Fibroblast of skin of abdomen (primary cell): ENCODE data around the gene PLAAT2.

ENCODE experiments used
- DNase-seq: peaks from one replicate; pipeline ENCODE4 v3.0.0-alpha.2; 2013

PLAAT2 gene

GRCh38 chr11:63512816-63513215, 50.4 kb downstream of the PLAAT2 start:
- DNase-seq, result no peak

DNA sequence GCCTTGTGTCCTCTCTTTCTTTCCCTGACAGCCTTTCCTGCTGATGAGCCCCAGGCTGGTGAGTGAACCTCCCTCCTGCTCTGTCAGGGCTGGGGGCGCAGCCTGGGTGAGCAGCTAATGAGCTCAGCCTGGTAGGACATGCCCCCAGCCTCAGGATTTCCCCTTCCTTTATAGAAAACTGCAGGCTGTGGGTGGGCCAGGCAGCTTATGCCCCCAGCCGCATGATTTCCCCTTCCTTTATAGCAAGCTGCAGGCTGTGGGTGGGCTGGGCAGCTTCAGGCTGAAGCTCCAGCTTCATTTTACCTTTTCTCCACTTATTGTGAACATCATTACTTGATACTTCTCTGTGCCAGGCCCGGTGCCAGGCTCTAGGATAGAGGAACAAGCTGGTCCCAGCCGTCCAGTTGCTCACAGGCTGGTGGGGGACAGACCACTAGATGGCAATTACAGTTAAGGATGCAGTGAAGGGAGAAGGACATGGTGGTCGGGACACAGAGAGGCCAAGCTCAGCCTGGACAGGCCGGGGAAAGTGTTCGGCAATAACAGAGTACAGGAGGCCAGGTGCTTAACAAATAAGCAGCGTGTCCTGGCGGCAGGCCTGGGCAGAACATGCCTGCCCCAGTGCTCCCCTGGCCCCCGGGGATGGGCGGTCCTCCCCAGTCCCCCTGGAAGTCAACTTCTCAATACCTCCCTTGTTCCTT, 52.0 kb downstream of the PLAAT2 start:
- no peak for DNase-seq

DNA sequence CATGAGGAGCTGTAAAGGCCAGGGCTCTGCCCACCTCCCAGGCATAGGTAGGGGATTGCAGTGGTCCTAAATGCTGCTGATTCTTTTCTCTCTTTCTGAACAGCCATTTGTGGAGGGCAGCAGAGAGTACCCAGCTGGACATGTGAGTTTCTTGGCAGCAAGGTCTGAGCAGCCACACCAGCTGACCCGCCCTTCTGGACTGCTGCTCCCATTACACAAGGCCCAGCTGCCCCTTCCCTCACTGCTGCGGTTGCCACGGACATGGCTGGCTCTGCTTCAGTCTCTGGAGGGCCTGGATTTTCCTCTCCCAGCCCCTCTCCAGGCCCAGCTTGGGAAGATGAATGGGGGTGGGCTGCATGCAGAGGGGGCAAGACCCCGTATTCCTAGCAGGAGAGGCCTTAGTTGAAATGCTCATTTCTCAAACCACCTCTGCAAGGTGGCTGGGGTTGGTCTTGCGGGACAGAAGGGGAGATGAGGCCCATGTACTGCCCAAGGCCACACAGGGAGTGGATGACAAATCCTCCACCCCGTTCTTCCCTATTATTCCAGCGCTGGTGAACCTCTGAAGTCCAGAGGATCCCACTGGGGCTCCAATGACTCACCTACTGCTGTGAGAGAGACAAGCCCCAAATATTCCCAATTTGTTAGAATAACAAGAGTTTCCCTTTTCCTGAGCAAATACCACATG, 52.7 kb downstream of the PLAAT2 start:
- DNase-seq, result peak; percentile 39

GRCh38 chr11:63508745-63509144, 54.4 kb downstream of the PLAAT2 start:
- no peak for DNase-seq

DNA sequence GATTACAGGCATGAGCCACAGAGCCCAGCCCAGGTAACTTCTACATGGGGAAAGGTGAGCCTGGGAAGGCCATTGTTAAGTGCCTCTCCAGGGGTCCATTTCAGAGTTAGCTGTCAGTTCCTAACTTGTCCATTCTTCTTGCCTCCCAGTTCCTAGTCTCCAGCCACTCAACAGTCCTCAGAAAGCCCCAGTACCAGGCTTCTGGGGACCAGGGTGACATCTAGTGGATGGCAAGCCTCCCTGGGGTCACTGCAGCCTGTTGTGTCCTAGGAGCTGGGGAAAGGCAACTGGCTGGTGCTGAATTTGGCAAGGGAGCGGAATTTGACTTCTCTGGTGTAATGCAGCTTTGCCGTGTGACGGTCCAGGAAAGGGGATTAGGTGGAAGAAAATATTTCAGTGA, 55.2 kb downstream of the PLAAT2 start:
- no peak for DNase-seq

GRCh38 chr11:63507511-63507910, 55.7 kb downstream of the PLAAT2 start:
- DNase-seq, result no peak

DNA sequence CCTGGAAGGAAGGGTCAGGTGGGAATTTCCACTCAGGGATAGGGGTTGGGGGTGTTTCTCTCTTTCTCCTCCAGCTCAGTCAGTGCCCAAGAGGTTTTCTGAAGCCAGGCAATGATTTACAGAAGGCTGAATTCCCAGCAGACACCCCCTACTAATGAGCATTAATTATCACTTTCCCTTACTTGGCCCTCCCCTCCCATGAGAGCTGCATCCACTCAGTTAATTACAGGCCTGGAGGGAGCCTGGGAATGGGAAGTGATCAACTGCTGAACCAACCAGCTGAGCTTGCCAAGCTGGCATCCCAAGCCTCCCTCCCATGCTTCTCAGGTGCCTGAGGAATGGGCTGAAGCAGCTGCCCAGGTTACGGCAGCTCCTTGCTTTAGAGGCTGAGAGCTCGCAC, 56.3 kb downstream of the PLAAT2 start:
- DNase-seq, result no peak

DNA sequence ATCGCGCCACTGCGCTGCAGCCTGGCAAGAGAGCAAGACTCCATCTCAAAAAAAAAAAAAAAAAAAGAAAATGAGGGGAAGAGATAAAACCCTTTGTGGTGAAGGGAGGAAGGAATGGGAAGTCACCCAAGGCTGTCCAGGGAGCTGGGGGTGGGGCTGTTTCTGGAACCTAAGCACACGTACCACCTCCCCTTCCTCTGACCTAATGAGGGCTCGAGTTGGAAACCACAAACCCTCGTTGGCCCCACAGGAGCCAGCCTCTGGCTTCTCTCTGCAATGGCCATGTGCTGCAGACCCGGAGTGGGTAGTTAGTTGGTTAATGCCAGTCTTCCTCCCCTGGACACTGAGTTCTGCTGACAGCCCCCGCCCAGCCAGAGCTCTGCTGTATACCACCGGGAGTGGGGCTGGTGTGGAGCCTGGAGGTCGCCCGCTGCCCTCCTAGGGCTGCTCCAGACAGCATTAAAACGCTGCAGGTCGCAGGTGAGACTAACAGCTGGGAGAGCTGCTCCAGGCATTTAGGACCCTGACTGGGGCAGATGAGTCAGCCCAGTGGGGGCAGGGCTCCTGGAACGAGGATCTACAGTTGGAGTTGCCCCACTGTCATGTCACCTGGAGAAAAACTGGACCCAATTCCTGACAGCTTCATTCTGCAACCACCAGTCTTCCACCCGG, 57.2 kb downstream of the PLAAT2 start, which contains the start of gene LGALS12:
LGALS12 (plus strand) TSS at position 228 of the 672 bp plus-strand sequence; CDS start at position 603, 375 bp downstream.
- DNase-seq, result no peak

- no peak for DNase-seq
Measured at GRCh38 chr11:63504933-63505586, 58.1 kb downstream of the PLAAT2 start.

DNA sequence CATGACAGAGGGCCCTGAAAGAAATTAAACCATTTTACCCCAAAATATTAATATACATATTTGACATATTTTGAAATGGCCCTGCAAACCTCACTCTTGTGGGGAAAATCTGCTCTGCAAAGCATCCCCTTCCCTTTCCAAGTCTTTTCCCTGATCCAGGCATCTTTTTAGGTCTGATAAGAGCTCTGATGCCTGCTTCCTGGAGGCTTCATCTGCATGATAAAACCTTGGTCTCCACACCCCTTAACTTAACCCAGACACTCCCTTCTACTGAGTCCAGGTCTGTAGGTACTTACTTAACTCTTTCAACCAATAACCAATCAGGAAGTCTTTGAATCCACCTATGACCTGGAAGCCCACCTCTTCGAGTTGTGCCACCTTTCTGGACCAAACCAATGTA, 59.1 kb downstream of the PLAAT2 start:
- no peak for DNase-seq

- no peak for DNase-seq
Measured at GRCh38 chr11:63503492-63503891, 59.7 kb downstream of the PLAAT2 start.
